PC-3 (cell line): ENCODE measurements around the gene KRT23. TPM values are rescaled to one million over a fixed set of nuclear protein-coding genes. Genes with fewer than 3 reads are reported as not detected.

Experiments used
- ATAC-seq: fragments of 200-7000 bp; cut with Tn5 transposase; 2 replicates; pipeline ENCODE4 v1.9.1; 2020; ENCODE audit warnings: mild to moderate bottlenecking, moderate library complexity
- BruUV-seq: library from RNA; stranded (reverse); fragments of 400-500 nt; replicated peaks from 2 replicates; lab custom pipeline; 2021; lab: Mats Ljungman, UMichigan
- CTCF ChIA-PET: fragments of 300-600 bp; sonication (Branson Sonifier 250); formaldehyde crosslinking; loops from one replicate; lab custom pipeline; 2022; ENCODE audit warnings: antibody characterized with exemption; lab: Charles Lee
- POLR2A ChIA-PET: fragments of 300-600 bp; sonication (Branson Sonifier 250); formaldehyde crosslinking; loops from one replicate; lab custom pipeline; 2022; ENCODE audit warnings: antibody characterized with exemption; ENCODE audit not compliant: unreplicated experiment; lab: Charles Lee
- DNase-seq: peaks from one replicate; pipeline ENCODE4 v3.0.0-alpha.2; 2015
- H2AFZ ChIP-seq: fragments of 300-600 bp; sonication (generic); 2 replicates; pipeline ENCODE4 v1.6.0; 2016; ENCODE audit warnings: antibody characterized with exemption, low read length
- H3F3A ChIP-seq: fragments of 300-600 bp; sonication (generic); one replicate; pipeline ENCODE4 v1.6.0; 2017; ENCODE audit warnings: antibody characterized with exemption, low read length, control low read depth, mild to moderate bottlenecking; ENCODE audit not compliant: unreplicated experiment
- H3K27ac ChIP-seq: fragments of 300-600 bp; sonication (generic); 2 replicates; pipeline ENCODE4 v1.5.1; 2016; ENCODE audit warnings: mild to moderate bottlenecking, low read length
- H3K27me3 ChIP-seq: fragments of 300-600 bp; sonication (generic); 2 replicates; pipeline ENCODE4 v1.6.1; 2016; ENCODE audit warnings: low read length, mixed read lengths
- H3K36me3 ChIP-seq: fragments of 300-600 bp; sonication (generic); 2 replicates; pipeline ENCODE4 v1.6.1; 2016; ENCODE audit warnings: low read depth, mixed run types, low read length, mixed read lengths
- H3K4me1 ChIP-seq: fragments of 300-600 bp; sonication (generic); 2 replicates; pipeline ENCODE4 v1.5.1; 2016; ENCODE audit warnings: low read length; ENCODE audit not compliant: insufficient read depth
- H3K4me2 ChIP-seq: fragments of 300-600 bp; sonication (generic); 2 replicates; pipeline ENCODE4 v1.6.0; 2016; ENCODE audit warnings: low read length
- H3K4me3 ChIP-seq: fragments of 300-600 bp; sonication (generic); 2 replicates; pipeline ENCODE4 v1.5.1; 2016; ENCODE audit warnings: mild to moderate bottlenecking, low read length, mixed read lengths
- H3K79me2 ChIP-seq: fragments of 300-600 bp; sonication (generic); 2 replicates; pipeline ENCODE4 v1.6.1; 2017; ENCODE audit warnings: low read length, mixed read lengths
- H3K9ac ChIP-seq: fragments of 300-600 bp; sonication (generic); 2 replicates; pipeline ENCODE4 v1.6.0; 2016; ENCODE audit warnings: mild to moderate bottlenecking, low read length
- H3K9me2 ChIP-seq: fragments of 300-600 bp; sonication (generic); replicated peaks from 2 replicates; pipeline ENCODE4 v1.6.1; 2016; ENCODE audit warnings: mixed run types, low read length, mixed read lengths
- H3K9me3 ChIP-seq: fragments of 300-600 bp; sonication (generic); 2 replicates; pipeline ENCODE4 v1.6.1; 2016; ENCODE audit warnings: low read length, mixed read lengths
- H4K20me1 ChIP-seq: fragments of 300-600 bp; sonication (generic); 2 replicates; pipeline ENCODE4 v1.6.1; 2016; ENCODE audit warnings: low read length, mixed read lengths
- CTCF ChIP-seq: fragments of 300-600 bp; sonication (generic); conservative IDR thresholded peaks from 2 replicates; pipeline ENCODE4 v1.5.1; 2017; ENCODE audit warnings: antibody characterized with exemption, low read depth, mild to moderate bottlenecking, low read length
- EZH2 ChIP-seq: fragments of 300-600 bp; sonication (generic); IDR thresholded peaks from one replicate; pipeline ENCODE4 v1.6.1; 2017; ENCODE audit warnings: antibody characterized with exemption, mild to moderate bottlenecking, low read length; ENCODE audit not compliant: unreplicated experiment
- EZH2phosphoT487 ChIP-seq: fragments of 300-600 bp; sonication (generic); IDR thresholded peaks from 2 replicates; pipeline ENCODE4 v1.6.1; 2018; ENCODE audit warnings: mild to moderate bottlenecking, antibody characterized with exemption, low read length, borderline replicate concordance
- intact Hi-C: fragments of 100-400 bp; cut with micrococcal nuclease; formaldehyde crosslinking; loops from 2 replicates; pipeline ENCODE4 v1.9.0; 2023
- total RNA-seq: library from RNA; depleted of rRNA; stranded (reverse); fragments of >200 nt; gene quantifications from 2 replicates; pipeline ENCODE4 v1.2.3, GENCODE V29; 2014

KRT23 gene
- total RNA-seq, 1 experiment from 2014 or later = not detected

GRCh38 chr17:40949418-40949817 lies 12.0 kb upstream of the KRT23 start:
- no peaks in the 10 kb centered on the region for H3K9me3 ChIP-seq
- ChIA-PET POLR2A (no interaction called here), CTCF (no interaction called here)
- no peak overlapping the region for H2AFZ ChIP-seq
- H3K79me2 ChIP-seq = no peaks in the 10 kb centered on the region
- TF ChIP-seq EZH2phosphoT487 = no peak
- TF ChIP-seq CTCF = no peak
- no peak for TF ChIP-seq EZH2
- DNase-seq (no peak), ATAC-seq (no peak)
- no peak overlapping the region for H3K9ac ChIP-seq
- intact Hi-C loops = no loop called here
- BruUV-seq = no TSS peak
- no peaks in the 10 kb centered on the region for H4K20me1 ChIP-seq
- no peak overlapping the region for H3K4me3 ChIP-seq
- no peaks in the 10 kb centered on the region for H3F3A ChIP-seq
- no peaks in the 10 kb centered on the region for H3K9me2 ChIP-seq
- H3K4me1 ChIP-seq = peaks cover 28% of the 10 kb centered on the region
- H3K27me3 ChIP-seq = no peaks in the 10 kb centered on the region
- no peaks in the 10 kb centered on the region for H3K36me3 ChIP-seq
- no peak overlapping the region for H3K27ac ChIP-seq
- no peak overlapping the region for H3K4me2 ChIP-seq

- Histone ChIP-seq H3K79me2 (no peaks in the 10 kb centered on the region), H2AFZ (no peak overlapping the region), H3K4me2 (no peak overlapping the region), H4K20me1 (no peaks in the 10 kb centered on the region), H3K4me1 (peaks cover 15% of the 10 kb centered on the region), H3K4me3 (no peak overlapping the region), H3K27me3 (no peaks in the 10 kb centered on the region), H3K9ac (no peak overlapping the region), H3K9me3 (no peaks in the 10 kb centered on the region), H3F3A (no peaks in the 10 kb centered on the region), H3K27ac (no peak overlapping the region), H3K9me2 (no peaks in the 10 kb centered on the region), H3K36me3 (no peaks in the 10 kb centered on the region)
- BruUV-seq = no TSS peak
- DNase-seq (no peak), ATAC-seq (no peak)
- POLR2A ChIA-PET = no interaction called here
- TF ChIP-seq EZH2phosphoT487 (no peak), CTCF (no peak), EZH2 (no peak)
- intact Hi-C loops = no loop called here
- CTCF ChIA-PET = no interaction called here
Measured at GRCh38 chr17:40947929-40948328, 10.5 kb upstream of the KRT23 start.

GRCh38 chr17:40945414-40945813 lies 8.0 kb upstream of the KRT23 start:
- BruUV-seq = no TSS peak
- Histone ChIP-seq H3K9ac (no peak overlapping the region), H3K27me3 (no peaks in the 10 kb centered on the region), H2AFZ (no peak overlapping the region), H3K9me3 (no peaks in the 10 kb centered on the region), H3K36me3 (no peaks in the 10 kb centered on the region), H3K4me1 (no peaks in the 10 kb centered on the region), H3K4me3 (no peak overlapping the region), H3F3A (no peaks in the 10 kb centered on the region), H3K79me2 (no peaks in the 10 kb centered on the region), H3K9me2 (no peaks in the 10 kb centered on the region), H3K27ac (no peak overlapping the region), H4K20me1 (no peaks in the 10 kb centered on the region), H3K4me2 (no peak overlapping the region)
- POLR2A ChIA-PET = no interaction called here
- TF ChIP-seq EZH2 (no peak), CTCF (no peak), EZH2phosphoT487 (no peak)
- CTCF ChIA-PET = no interaction called here
- ATAC-seq (no peak), DNase-seq (no peak)
- intact Hi-C loops = no loop called here
